A549 treated with AZD2906 at 1 μM for 4 hours (cell line): ENCODE results near the gene IL16. TPM values are rescaled to one million over a fixed set of nuclear protein-coding genes. Genes with fewer than 3 reads are reported as not detected.

ENCODE experiments used
- total RNA-seq: library from RNA; stranded (reverse); fragments of 200-300 nt; extraction: Qiagen RNA extraction; gene quantifications from 5 replicates; pipeline ENCODE4 v1.2.3, GENCODE V29; 2022

IL16 gene
- 0.01 to 0.17 TPM (median 0.09 TPM) in 4 of 5 replicates, not detected in the other for total RNA-seq

GRCh38 chr15:81196576-81197254, at the start of gene IL16:
Gene IL16, plus strand, starts transcription at chr15:81196879. Its CDS starts 28,521 bp downstream, at chr15:81225400.

DNA sequence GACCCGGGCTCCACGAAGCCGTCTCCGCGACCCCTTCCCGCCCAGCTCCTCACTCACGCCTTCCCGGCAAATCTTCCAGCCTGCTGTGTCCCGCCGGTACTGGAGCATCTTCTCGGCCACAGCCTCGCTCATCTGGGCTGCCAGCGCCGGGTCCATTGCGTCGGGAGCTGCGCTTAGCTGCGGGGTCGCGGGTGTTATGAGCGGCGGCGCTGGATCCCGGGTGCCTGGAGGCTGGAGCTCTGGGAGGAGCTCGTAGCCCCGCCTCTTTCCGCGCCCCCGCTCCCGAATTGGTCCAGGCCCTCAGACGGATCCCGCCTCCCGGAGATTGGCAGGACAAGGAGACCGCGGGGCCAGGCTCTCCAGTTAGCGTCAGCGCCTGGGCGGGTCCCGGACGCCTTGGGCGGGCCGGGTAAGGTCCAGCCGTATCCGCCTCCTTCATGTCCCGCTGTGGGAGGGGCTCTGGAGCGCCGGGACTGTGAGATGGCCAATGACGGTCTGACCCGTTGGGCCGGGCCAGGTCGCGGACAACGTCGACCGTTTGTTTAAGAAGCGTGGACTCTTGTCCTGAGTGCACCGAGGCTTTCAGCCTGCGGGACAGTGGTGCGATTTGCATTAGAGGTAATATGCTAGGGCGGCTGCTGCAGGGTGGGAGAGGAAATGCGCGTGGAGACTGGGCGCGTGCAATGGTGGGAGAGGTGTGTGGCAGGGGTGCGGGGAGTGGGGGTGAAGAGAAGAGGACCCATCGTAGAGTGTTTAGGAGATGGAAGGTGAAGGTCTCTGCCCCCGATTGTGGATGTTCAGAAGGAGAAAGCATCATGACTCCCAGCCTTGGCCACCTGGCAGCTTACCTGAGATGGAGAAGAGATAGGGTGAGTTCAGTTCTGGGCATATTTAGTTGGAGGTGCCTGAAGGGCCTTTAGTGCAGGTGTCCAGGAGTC, 127.5 kb downstream of the IL16 start, which contains the start of gene STARD5:
Gene STARD5 (minus strand): TSS at position 198 of the 938 bp plus-strand sequence. CDS start 42 bp downstream, at position 156.

Other genes with a start within 250 kb of the IL16 start
- gene MESD, start 207.1 kb upstream of the IL16 start, total RNA-seq = 35.0 to 39.4 TPM (median 35.8 TPM) in 5 replicates
- gene TLNRD1, start 196.0 kb upstream of the IL16 start, total RNA-seq = 10.9 to 19.2 TPM (median 17.8 TPM) in 5 replicates
- not detected in 5 replicates for gene CFAP161, start 62.6 kb upstream of the IL16 start, total RNA-seq
- 1.4 to 2.2 TPM (median 2.0 TPM) in 5 replicates for gene STARD5, start 127.3 kb downstream of the IL16 start, total RNA-seq
- not detected in 5 replicates for gene TMC3, start 177.3 kb downstream of the IL16 start, total RNA-seq